GM19468 (cell line): ENCODE measurements around the gene PAPOLB.

Experiments
- ATAC-seq: cut with Tn5 transposase; IDR thresholded peaks from one replicate; pipeline ENCODE4 v1.9.1; 2021; ENCODE audit warnings: mild to moderate bottlenecking, moderate library complexity, moderate number of reproducible peaks; ENCODE audit not compliant: unreplicated experiment; ENCODE audit errors: extremely low read depth

Gene PAPOLB

GRCh38 chr7:4878336-4879335, 16.8 kb upstream of the PAPOLB start:
- ATAC-seq, result no peak

- ATAC-seq, result no peak
Observed at GRCh38 chr7:4876586-4876985, 14.8 kb upstream of the PAPOLB start.

GRCh38 chr7:4875391-4875790, 13.6 kb upstream of the PAPOLB start:
- ATAC-seq, result no peak

GRCh38 chr7:4873071-4873944, 11.5 kb upstream of the PAPOLB start:
- ATAC-seq, result no peak

GRCh38 chr7:4871930-4872675, 10.3 kb upstream of the PAPOLB start:
- no peak for ATAC-seq

- no peak for ATAC-seq
Observed at GRCh38 chr7:4871056-4871680, 9.3 kb upstream of the PAPOLB start.

GRCh38 chr7:4868493-4868892, 6.7 kb upstream of the PAPOLB start:
- ATAC-seq, result no peak

GRCh38 chr7:4866528-4867496, 5.0 kb upstream of the PAPOLB start:
- no peak for ATAC-seq

GRCh38 chr7:4862156-4862555, 326 bp upstream of the PAPOLB start:
- no peak for ATAC-seq

GRCh38 chr7:4861227-4861626, 603 bp downstream of the PAPOLB start:
- ATAC-seq, result no peak

- no peak for ATAC-seq
Observed at GRCh38 chr7:4857189-4857588, 4.6 kb downstream of the PAPOLB start.

- no peak for ATAC-seq
Observed at GRCh38 chr7:4856336-4857057, 5.3 kb downstream of the PAPOLB start.

GRCh38 chr7:4854916-4855315, 6.9 kb downstream of the PAPOLB start:
- ATAC-seq, result no peak

GRCh38 chr7:4851459-4852422, 10.1 kb downstream of the PAPOLB start:
- ATAC-seq, result no peak

GRCh38 chr7:4850262-4850795, 11.5 kb downstream of the PAPOLB start:
- ATAC-seq, result no peak

- no peak for ATAC-seq
Observed at GRCh38 chr7:4849390-4849789, 12.4 kb downstream of the PAPOLB start.

GRCh38 chr7:4845740-4846142, 16.1 kb downstream of the PAPOLB start:
- ATAC-seq, result no peak
